SK-MEL-5 (cell line): ENCODE results near the gene ZNF649. TPM values are rescaled to one million over a fixed set of nuclear protein-coding genes. Genes with fewer than 3 reads are reported as not detected.
A peak's percentile ranks its signal among the peaks of the same experiment; 100 is the strongest.
"Not testable (repeated sequence)": the region's sequence is repeated elsewhere in the genome, so short reads cannot be mapped to it uniquely, and the experiment has no call there.

Experiments used
- DNase-seq: peaks from one replicate; pipeline ENCODE4 v3.0.0-alpha.2; 2016; ENCODE audit warnings: low read depth, low spot score
- in situ Hi-C: cut with HindIII; loops from 2 replicates; pipeline ENCODE4 v1.10.0; 2016; ENCODE audit warnings: low sequenced_read_pairs, high pct_unique_total_duplicates, low pct_unique_long_range_greater_than_20kb
- polyA plus RNA-seq, 2 experiments: library from polyadenylated mRNA; depleted of rRNA; stranded (reverse); fragments of >200 nt; gene quantifications; 2 replicates each; pipeline ENCODE4 v1.2.3, GENCODE V29; 2015
- total RNA-seq: library from RNA; depleted of rRNA; stranded (reverse); fragments of >200 nt; shearing (Covaris generic); gene quantifications from 2 replicates; pipeline ENCODE4 v1.2.3, GENCODE V29; 2014; rRNA removed

ZNF649 gene
- total RNA-seq: 7.9 and 8.0 TPM in 2 replicates
- 2.4 and 3.0 TPM in 2 replicates for polyA plus RNA-seq (2015; cell fraction: cytosol; rRNA removed)
- polyA plus RNA-seq (2015; cell fraction: nucleus; rRNA removed): 3.1 and 6.4 TPM in 2 replicates

DNA sequence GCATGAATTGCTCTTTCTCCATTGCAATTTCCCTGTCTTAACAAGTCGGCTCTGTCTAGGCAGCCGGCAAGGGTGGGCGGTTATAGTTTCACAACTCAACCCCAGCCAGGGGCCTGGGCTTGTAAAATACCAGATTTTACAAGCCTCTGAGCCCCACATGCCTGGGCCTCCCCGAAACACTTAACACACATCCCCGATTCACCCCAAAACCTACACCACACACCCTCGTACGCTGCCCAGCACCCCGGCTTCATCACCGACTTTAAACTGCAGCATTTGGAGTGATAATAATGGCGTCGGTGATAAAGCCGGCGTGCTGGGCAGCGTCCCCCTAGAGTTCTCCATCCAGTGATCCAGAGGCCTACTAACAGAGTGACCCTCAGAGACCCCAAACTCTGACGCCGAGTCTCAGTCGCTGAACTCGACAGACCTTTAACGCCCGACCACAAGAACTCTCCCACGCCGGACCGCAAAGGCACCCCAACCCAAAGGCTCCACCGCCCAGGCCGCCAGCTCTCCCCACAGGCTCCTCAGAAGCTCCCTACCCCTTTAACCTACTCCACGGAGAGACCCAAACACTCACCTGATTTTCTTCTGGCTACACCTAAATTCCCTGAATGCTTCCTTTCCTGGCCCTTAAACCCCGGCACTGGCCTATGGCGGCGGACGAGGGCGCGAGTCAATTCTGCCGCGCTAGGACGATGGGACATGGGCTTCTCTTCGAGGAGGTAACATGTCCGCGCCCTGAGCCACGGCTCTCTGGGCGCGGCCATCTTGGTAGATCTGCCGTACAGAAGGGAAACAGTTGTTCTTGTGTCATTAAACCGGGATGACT, at the start of gene ZNF649:
Gene ZNF649, minus strand, starts transcription at position 687 of the 835 bp plus-strand sequence. CDS start 4,910 bp downstream, outside the sequence.
- in situ Hi-C loops: no loop called here

DNA sequence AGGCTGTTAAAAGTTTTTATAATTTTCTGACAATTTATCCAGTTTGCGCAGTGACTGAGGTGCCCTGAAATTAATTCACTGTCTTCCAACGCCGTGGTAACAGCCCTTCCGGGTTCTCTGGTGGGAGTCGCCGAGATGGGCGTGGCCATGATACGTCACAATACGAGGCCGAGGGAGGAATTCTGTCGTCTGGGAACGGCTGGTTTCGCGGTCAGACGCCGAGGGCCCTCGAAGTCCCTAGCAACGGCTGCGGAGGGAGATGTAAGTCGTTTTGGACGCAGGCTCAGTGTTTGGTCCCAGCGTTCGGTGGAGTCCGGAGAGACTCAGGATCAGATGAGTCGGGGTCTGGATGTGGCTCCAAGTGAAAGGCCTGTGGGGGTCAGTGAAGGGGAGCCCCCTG, 44.2 kb upstream of the ZNF649 start:
- in situ Hi-C loops: no loop called here
- DNase-seq: no peak

More for the DNA sequence above, at the start of gene ZNF649:
- peak; percentile 82 for DNase-seq

DNA sequence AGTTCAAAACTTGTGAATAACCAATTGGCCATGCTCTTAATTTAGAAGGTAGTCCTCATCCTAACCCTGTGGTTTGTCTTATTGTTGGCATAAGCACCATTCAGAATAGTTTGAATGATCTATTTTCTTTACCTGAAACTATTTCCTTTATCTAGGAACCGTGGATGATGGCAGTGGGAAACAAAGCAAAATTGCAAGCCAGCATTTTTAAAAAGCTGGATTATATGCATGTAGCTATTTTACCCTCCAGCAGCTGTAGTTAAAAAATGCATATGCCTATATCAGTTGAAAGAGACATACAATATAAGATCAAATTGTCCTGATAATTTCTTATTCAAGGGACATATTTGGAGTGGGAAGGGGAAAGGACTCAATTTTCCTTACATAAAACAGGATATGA, 41.8 kb upstream of the ZNF649 start:
- in situ Hi-C loops: no loop called here
- DNase-seq: no peak

GRCh38 chr19:51944798-51945552, 40.2 kb upstream of the ZNF649 start:
- in situ Hi-C loops: no loop called here
- DNase-seq: no peak

DNA sequence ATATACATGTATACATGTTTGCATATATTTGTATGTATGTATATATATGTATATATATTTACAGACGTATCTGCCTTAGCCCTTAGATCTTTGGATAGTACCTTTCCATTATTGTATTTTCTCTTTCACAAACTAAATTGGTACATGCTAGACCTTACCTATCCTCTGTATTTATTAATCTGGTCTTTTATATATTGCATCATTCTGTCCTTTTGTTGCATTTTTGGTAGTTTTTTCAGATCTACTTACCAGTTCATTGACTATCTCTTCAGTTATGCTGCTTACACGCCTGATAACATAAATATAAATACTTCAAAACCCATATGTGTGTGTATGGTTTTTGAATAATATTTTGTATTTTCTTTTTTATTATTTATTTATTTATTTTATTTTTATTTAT, 34.1 kb upstream of the ZNF649 start:
- DNase-seq: no peak
- in situ Hi-C loops: no loop called here

- in situ Hi-C loops: no loop called here
- no peak for DNase-seq
Measured at GRCh38 chr19:51931921-51932320, 27.1 kb upstream of the ZNF649 start.

DNA sequence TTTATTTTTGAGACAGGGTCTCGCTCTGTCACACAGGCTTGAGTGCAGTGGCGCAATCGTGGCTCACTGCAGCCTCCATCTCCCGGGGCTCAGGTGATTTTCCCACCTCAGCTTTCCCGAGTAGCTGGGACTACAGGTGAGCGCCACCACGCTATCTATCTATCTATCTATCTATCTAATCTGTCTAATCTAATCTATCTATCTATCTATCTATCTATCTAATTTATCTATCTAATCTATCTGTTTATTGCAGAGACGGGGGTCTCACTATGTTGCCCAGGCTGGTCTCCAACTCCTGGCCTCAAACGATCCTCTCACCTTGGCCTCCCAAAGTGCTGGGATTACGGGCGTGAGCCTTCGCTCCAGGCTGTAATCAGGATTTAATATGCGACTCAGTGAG, 23.0 kb upstream of the ZNF649 start:
- in situ Hi-C loops: no loop called here
- no peak for DNase-seq

- in situ Hi-C loops: no loop called here
Measured at GRCh38 chr19:51926784-51927741, 22.2 kb upstream of the ZNF649 start, which contains the start of gene ZNF613. TSS of gene ZNF613 (plus strand) at chr19:51927472. CDS start at chr19:51936221, 8,749 bp downstream.

GRCh38 chr19:51926426-51926783, 21.6 kb upstream of the ZNF649 start:
- no peak for DNase-seq
- in situ Hi-C loops: no loop called here

More at GRCh38 chr19:51926784-51927741, 22.2 kb upstream of the ZNF649 start, which contains the start of gene ZNF613:
- DNase-seq: peak; percentile 91

DNA sequence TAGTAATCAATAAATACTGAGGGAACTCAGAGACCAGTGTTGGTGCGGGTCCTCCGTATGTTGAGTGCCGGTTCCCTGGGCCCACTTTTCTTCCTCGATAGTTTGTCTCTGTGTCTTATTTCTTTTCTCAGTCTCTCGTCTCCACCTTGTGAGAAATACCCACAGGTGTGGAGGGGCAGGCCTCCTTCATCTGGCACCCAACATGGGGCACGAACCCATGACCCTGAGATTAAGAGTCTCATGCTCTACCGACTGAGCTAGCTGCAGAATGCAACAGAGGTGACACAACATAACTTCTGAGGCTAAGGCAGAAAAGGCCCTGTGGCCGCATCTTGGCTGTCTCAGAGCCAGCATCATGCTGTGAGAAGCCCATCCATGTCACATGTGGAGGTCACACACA, 17.1 kb upstream of the ZNF649 start:
- in situ Hi-C loops: no loop called here

DNA sequence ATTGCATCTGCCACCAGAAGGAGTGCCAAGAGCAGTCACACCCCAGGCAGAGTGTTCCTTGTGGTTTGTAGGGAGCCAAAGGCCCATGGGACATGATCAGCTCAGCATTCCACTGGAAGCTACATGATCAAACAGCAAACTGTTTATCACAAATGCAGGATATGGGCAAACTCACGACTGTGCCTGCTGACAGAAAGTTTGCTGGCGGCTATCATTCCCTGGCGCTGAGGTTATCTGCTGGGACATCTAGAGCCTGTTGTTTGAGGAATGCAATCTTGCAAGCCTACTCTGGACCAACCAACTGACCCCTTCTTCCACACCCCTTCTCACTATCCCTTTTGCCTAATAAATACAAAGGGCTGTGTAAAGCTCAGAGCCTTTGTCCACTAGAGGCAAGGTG, 14.8 kb upstream of the ZNF649 start:
- DNase-seq: no peak
- in situ Hi-C loops: no loop called here

More for the DNA sequence above, 17.1 kb upstream of the ZNF649 start:
- DNase-seq: no peak

DNA sequence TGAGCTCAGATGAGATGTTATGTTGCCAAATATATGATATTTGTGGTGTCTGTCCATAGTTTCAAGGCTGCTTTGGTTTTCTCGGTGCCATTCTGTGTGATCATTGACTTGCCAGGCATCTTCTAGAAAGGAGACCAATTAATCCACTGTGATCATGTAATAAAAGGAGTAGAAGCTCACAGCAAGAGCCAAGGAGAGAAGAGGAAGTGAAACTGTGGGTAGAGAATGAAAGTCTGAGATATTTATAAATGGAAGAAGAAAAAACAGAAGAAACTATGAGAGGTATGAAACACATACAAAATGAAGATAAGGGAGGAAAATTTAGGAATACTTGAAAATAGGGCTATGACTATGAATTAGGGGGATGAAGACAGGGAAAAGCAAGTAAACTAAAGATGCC, 11.3 kb upstream of the ZNF649 start:
- no peak for DNase-seq
- in situ Hi-C loops: no loop called here

DNA sequence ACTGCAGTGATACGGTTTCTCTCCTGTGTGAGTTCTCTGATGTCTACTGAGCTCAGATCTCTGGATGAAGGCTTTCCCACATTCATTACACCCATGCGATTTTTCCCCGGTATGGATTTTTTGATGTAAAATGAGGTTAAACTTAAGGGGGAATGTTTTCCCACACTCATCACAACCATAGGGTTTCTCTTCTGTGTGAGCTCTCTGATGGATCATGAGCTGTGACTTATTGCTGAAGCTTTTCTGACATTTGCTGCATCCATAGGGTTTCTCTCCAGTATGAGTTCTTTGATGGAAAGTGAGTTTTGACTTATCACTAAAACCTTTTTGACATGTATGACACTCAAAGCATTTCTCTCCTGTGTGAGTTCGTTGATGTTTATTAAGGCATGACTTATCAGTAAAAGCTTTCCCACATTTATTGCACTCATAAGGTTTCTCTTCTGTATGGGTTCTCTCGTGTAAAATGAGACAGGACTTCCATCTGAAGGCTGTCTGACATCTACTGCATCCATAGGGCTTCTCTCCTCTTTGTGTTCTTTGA, 10.6 kb upstream of the ZNF649 start:
- DNase-seq: no peak
- in situ Hi-C loops: no loop called here

DNA sequence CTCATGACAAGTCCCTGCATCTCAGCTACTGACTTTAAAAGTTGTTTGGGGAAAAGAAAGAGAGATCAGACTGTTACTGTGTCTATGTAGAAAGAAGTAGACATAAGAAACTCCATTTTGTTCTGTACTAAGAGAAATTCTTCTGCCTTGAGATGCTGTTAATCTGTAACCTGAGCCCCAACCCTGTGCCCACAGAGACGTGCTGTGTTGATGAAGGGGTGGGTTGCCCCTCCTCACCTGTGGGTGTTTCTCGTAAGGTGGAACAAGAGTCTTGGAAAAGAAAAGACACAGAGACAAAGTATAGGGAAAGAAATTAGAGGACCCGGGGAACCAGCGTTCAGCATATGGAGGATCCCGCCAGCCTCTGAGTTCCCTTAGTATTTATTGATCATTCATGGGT, 3.2 kb upstream of the ZNF649 start:
- DNase-seq, in situ Hi-C loops: not testable (repeated sequence)

DNA sequence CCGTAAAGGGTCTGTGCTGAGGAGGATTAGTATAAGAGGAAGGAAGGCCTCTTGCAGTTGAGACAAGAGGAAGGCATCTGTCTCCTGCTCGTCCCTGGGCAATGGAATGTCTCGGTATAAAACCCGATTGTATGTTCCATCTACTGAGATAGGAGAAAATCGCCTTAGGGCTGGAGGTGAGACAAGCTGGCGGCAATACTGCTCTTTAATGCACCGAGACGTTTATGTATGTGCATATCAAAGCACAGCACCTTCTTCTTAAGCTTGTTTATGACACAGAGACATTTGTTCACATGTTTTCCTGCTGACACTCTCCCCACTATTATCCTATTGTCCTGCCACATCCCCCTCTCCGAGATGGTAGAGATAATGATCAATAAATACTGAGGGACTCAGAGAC, 1.3 kb upstream of the ZNF649 start:
- in situ Hi-C loops, DNase-seq: not testable (repeated sequence)

- DNase-seq, in situ Hi-C loops: not testable (repeated sequence)
Measured at GRCh38 chr19:51905639-51906038, 822 bp upstream of the ZNF649 start.

DNA sequence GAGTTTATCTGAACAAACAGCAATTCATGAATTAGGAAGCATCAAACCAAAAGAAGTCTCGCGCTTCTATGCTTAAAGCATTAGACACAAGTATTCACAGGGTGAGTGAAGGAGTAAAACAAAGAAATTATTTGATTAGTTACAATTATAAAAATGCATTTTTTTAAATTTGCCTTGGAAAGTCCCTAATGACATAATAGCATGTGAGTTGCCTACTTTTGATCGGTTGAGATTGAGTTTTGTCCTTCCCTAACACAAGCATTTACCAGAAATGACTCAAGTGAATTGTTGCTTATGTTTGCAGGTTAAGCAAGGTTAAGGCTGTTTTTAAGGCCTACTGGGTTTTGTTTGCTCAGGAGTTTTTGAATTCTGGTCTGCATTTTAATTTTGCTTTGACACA, 389 bp upstream of the ZNF649 start:
- in situ Hi-C loops: no loop called here
- no peak for DNase-seq
